Measurements from ENCODE around the gene LNX1. TPM values are rescaled to one million over a fixed set of nuclear protein-coding genes. Genes with fewer than 3 reads are reported as not detected.

LNX1 gene
- polyA plus RNA-seq, 1 donor (not counting 4 experiments of a cell fraction or from before 2014, with no cell fraction given), result 0.22 TPM

GRCh38 chr4:53479736-53480525 lies 111.4 kb downstream of the LNX1 start:
- TF ChIP-seq EZH2 (IDR thresholded peaks at IDR 0.05; ENCODE audit: low read length) (no peak), CTCF (optimal IDR thresholded peaks at IDR 0.05 in 1 of 3, IDR thresholded peaks at IDR 0.05 in 1 of 3, conservative IDR thresholded peaks at IDR 0.05 in 1 of 3; ENCODE audit: extremely low read depth in 1 of 3, insufficient read depth in 2 of 3, low read length in 3 of 3) (no peak)
- no peaks in the 10 kb centered on the region for H3K36me3 ChIP-seq (ENCODE audit: control insufficient read depth in 2 of 2, extremely low read depth in 1 of 2, insufficient read depth in 2 of 2, low read length in 2 of 2)
- DNase-seq (ENCODE audit: low read depth, low spot score), result peak; percentile 26
- peak overlapping the region; percentile 73 for H3K27ac ChIP-seq (ENCODE audit: control insufficient read depth, insufficient read depth, low read length)
- no peak overlapping the region for H2AFZ ChIP-seq (ENCODE audit: control insufficient read depth, low read length)
- no peak for FAIRE-seq
- H3K4me1 ChIP-seq (ENCODE audit: control insufficient read depth, extremely low read depth, insufficient read depth, low read length), result peaks cover 38% of the 10 kb centered on the region
- H3K79me2 ChIP-seq (ENCODE audit: control insufficient read depth, insufficient read depth, low read length), result no peaks in the 10 kb centered on the region
- no peaks in the 10 kb centered on the region for H3K9me3 ChIP-seq (ENCODE audit: control insufficient read depth, low read depth, low read length)
- H3K27me3 ChIP-seq (ENCODE audit: control insufficient read depth, extremely low read depth, insufficient read depth, low read length), result no peaks in the 10 kb centered on the region
- H3K9me1 ChIP-seq (ENCODE audit: control insufficient read depth, extremely low read depth, insufficient read depth, low read length), result no peaks in the 10 kb centered on the region
- H3K4me2 ChIP-seq (ENCODE audit: control insufficient read depth, extremely low read depth, insufficient read depth, low read depth, low read length), result no peak overlapping the region
- H3K4me3 ChIP-seq (ENCODE audit: control insufficient read depth in 2 of 3, extremely low read depth in 1 of 3, insufficient read depth in 2 of 3, low read depth in 1 of 3, low read length in 3 of 3), result no peak overlapping the region
- H4K20me1 ChIP-seq (ENCODE audit: control insufficient read depth, extremely low read depth, insufficient read depth, low read length), result no peaks in the 10 kb centered on the region
- H3K9ac ChIP-seq (ENCODE audit: control insufficient read depth, extremely low read depth, insufficient read depth, low read length), result no peak overlapping the region
- dilution Hi-C loops (cut with MboI; ENCODE audit: extremely low pct_ligation_motif_present, low sequenced_read_pairs), result no loop called here

GRCh38 chr4:53478671-53479456 lies 112.4 kb downstream of the LNX1 start:
- Histone ChIP-seq H2AFZ (ENCODE audit: control insufficient read depth, low read length) (no peak overlapping the region), H3K79me2 (ENCODE audit: control insufficient read depth, insufficient read depth, low read length) (no peaks in the 10 kb centered on the region), H3K27ac (ENCODE audit: control insufficient read depth, insufficient read depth, low read length) (peak overlapping the region; percentile 73), H3K4me3 (ENCODE audit: control insufficient read depth in 2 of 3, extremely low read depth in 1 of 3, insufficient read depth in 2 of 3, low read depth in 1 of 3, low read length in 3 of 3) (no peak overlapping the region), H3K9me3 (ENCODE audit: control insufficient read depth, low read depth, low read length) (no peaks in the 10 kb centered on the region), H3K27me3 (ENCODE audit: control insufficient read depth, extremely low read depth, insufficient read depth, low read length) (no peaks in the 10 kb centered on the region), H3K4me1 (ENCODE audit: control insufficient read depth, extremely low read depth, insufficient read depth, low read length) (peaks cover 38% of the 10 kb centered on the region), H4K20me1 (ENCODE audit: control insufficient read depth, extremely low read depth, insufficient read depth, low read length) (no peaks in the 10 kb centered on the region), H3K36me3 (ENCODE audit: control insufficient read depth in 2 of 2, extremely low read depth in 1 of 2, insufficient read depth in 2 of 2, low read length in 2 of 2) (no peaks in the 10 kb centered on the region), H3K4me2 (ENCODE audit: control insufficient read depth, extremely low read depth, insufficient read depth, low read depth, low read length) (peak overlapping the region; percentile 25), H3K9me1 (ENCODE audit: control insufficient read depth, extremely low read depth, insufficient read depth, low read length) (no peaks in the 10 kb centered on the region), H3K9ac (ENCODE audit: control insufficient read depth, extremely low read depth, insufficient read depth, low read length) (no peak overlapping the region)
- no peak for FAIRE-seq
- no peak for TF ChIP-seq EZH2 (IDR thresholded peaks at IDR 0.05; ENCODE audit: low read length)
- TF ChIP-seq CTCF (optimal IDR thresholded peaks at IDR 0.05 in 1 of 3, IDR thresholded peaks at IDR 0.05 in 1 of 3, conservative IDR thresholded peaks at IDR 0.05 in 1 of 3; ENCODE audit: extremely low read depth in 1 of 3, insufficient read depth in 2 of 3, low read length in 3 of 3), result no peak
- dilution Hi-C loops (cut with MboI; ENCODE audit: extremely low pct_ligation_motif_present, low sequenced_read_pairs), result no loop called here
- DNase-seq (ENCODE audit: low read depth, low spot score), result peak; percentile 45
